Urinary bladder (tissue), 4 donors: ENCODE measurements around the gene OLIG2. TPM values are rescaled to one million over a fixed set of nuclear protein-coding genes. Genes with fewer than 3 reads are reported as not detected.

Experiments used
- DNase-seq: peaks from one replicate; pipeline ENCODE4 v3.0.0-alpha.2; 2015; ENCODE audit errors: extremely low spot score
- H3K27ac ChIP-seq: one replicate; pipeline ENCODE4 v1.5.1; 2013; ENCODE audit warnings: low read depth, mild to moderate bottlenecking, moderate library complexity
- H3K36me3 ChIP-seq: one replicate; pipeline ENCODE4 v1.6.1; 2013; ENCODE audit warnings: mild to moderate bottlenecking, moderate library complexity; ENCODE audit not compliant: insufficient read depth
- H3K4me1 ChIP-seq: one replicate; pipeline ENCODE4 v1.6.1; 2013; ENCODE audit warnings: mild to moderate bottlenecking, moderate library complexity; ENCODE audit not compliant: insufficient read depth
- H3K4me3 ChIP-seq: one replicate; pipeline ENCODE4 v1.5.1; 2013; ENCODE audit warnings: low read depth, low read length
- WGBS: extraction: QIAGEN DNeasy Blood & Tissue Kit; methylation state at CpG from one replicate; pipeline ENCODE4 v1.1.7; 2013; 5-methylcytosine and 5-hydroxymethylcytosine counted together
- polyA plus RNA-seq: library from polyadenylated mRNA; stranded (reverse); fragments of 200-250 nt; gene quantifications from one replicate; pipeline ENCODE4 v1.2.3, GENCODE V29; 2013
- total RNA-seq: library from RNA; depleted of rRNA; stranded (reverse); fragments of >200 nt; gene quantifications from one replicate; pipeline ENCODE4 v1.2.3, GENCODE V29; 2014
- donor health status: healthy with polysubstance abuse.
- donor health status: healthy.

The OLIG2 gene
- total and polyA plus RNA-seq, 2 donors: not detected

- Histone ChIP-seq H3K36me3 (no peaks in the 10 kb centered on the region), H3K27ac (no peak overlapping the region), H3K4me1 (peaks cover 2% of the 10 kb centered on the region), H3K4me3 (no peak overlapping the region)
- WGBS: 20% methylated on average over 10 of the region's 10 CpGs
- no peak for DNase-seq
These were observed 6.8 kb downstream of the OLIG2 start for GRCh38 chr21:33032434-33033047.

GRCh38 chr21:33033094-33033951 lies 7.6 kb downstream of the OLIG2 start:
- peaks cover 2% of the 10 kb centered on the region for H3K4me1 ChIP-seq
- H3K4me3 ChIP-seq: no peak overlapping the region
- H3K36me3 ChIP-seq: no peaks in the 10 kb centered on the region
- H3K27ac ChIP-seq: no peak overlapping the region
- 6% methylated on average over 76 of the region's 76 CpGs for WGBS
- no peak for DNase-seq

- Histone ChIP-seq H3K27ac (no peak overlapping the region), H3K4me1 (peaks cover 2% of the 10 kb centered on the region), H3K36me3 (no peaks in the 10 kb centered on the region), H3K4me3 (no peak overlapping the region)
- 29% methylated on average over 20 of the region's 20 CpGs for WGBS
- no peak for DNase-seq
These were observed 8.3 kb downstream of the OLIG2 start for GRCh38 chr21:33033961-33034413.

DNA sequence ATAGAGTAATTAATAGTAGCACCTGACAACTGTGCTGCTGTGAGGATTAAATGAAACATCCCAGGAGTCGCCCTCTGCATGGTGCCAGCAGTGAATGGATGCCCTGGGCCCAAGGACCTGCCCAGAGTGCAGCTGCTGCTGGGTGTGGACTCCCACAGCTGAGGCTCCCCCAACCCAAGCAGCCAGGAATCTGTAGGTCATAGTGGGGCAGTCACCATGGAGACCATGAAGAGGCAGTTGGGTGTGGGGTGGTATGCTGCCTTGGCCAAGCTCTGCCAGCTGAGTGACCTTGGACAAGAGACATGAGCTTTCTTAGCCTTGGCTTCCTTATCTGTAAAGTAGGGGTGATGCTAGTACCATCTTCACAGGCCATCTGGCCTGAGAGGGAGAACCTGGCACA lies 9.4 kb downstream of the OLIG2 start:
- Histone ChIP-seq H3K27ac (no peak overlapping the region), H3K4me3 (no peak overlapping the region), H3K4me1 (no peaks in the 10 kb centered on the region), H3K36me3 (no peaks in the 10 kb centered on the region)
- DNase-seq: no peak
- WGBS: 69% methylated on average over 1 of the region's 1 CpG

DNA sequence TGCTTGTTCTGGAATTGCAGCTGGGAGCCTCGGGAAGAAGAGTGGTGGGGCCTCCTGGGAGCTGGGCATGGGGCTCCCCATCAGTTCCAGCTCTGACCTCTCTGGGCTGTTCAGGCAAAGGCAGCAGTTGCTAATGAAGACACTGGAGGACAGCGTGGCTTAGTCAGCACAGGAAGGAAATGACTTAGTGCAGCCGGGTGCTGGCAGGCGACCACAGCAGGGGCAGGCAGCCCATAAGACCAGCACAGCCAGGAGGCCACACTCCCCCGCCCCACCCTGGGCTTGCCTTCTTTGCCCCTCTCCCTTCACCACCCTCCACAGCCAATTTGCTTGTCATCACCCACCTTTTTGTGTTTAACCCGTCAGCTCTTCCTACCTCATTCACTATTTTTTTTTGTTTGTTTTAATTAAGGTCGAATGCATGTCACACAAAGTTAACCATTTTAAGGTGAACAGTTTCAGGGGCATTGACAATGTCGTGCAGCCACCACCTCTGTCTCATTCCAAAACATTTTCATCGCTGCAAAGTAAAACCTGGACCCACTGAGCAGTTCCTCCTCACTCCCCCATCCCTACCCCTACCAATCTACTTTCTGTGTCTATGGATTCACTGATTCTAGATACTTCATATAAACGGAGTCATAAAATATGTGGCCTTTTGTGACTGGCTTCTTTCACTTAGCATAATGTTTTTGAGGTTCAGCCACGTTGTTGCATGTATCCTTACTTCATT lies 10.9 kb downstream of the OLIG2 start:
- no peaks in the 10 kb centered on the region for H3K36me3 ChIP-seq
- DNase-seq: no peak
- 30% methylated on average over 11 of the region's 11 CpGs for WGBS
- H3K4me3 ChIP-seq: no peak overlapping the region
- no peak overlapping the region for H3K27ac ChIP-seq
- no peaks in the 10 kb centered on the region for H3K4me1 ChIP-seq

GRCh38 chr21:33037501-33037900 lies 11.8 kb downstream of the OLIG2 start:
- H3K36me3 ChIP-seq: no peaks in the 10 kb centered on the region
- no peaks in the 10 kb centered on the region for H3K4me1 ChIP-seq
- WGBS: 76% methylated on average over 3 of the region's 3 CpGs
- no peak overlapping the region for H3K27ac ChIP-seq
- no peak overlapping the region for H3K4me3 ChIP-seq
- DNase-seq: no peak

DNA sequence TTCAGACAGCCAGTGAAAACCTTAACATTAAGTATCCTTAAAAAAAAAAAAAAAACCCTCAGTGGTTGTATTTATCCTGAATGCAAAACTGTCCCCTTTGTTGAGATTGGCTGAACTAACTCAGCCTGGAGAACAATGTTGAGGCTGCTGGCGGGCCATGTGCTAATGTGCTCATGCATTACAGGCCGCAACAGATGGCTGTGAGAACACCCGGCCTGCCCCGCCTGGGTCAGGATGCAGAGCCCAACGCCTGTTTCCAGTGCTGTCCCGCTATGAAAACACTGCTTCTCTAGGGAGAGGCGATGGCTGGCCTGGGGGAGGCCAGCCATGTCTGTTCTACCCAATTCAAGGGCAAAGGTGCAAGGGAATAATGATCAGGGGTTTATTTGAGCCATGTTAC lies 13.8 kb downstream of the OLIG2 start:
- no peak overlapping the region for H3K27ac ChIP-seq
- H3K4me1 ChIP-seq: no peaks in the 10 kb centered on the region
- H3K36me3 ChIP-seq: no peaks in the 10 kb centered on the region
- no peak for DNase-seq
- no peak overlapping the region for H3K4me3 ChIP-seq
- WGBS: 67% methylated on average over 7 of the region's 7 CpGs

- Histone ChIP-seq H3K4me1 (no peaks in the 10 kb centered on the region), H3K36me3 (no peaks in the 10 kb centered on the region), H3K27ac (no peak overlapping the region), H3K4me3 (no peak overlapping the region)
- DNase-seq: no peak
- 91% methylated on average over 3 of the region's 3 CpGs for WGBS
These were observed 14.5 kb downstream of the OLIG2 start for GRCh38 chr21:33040215-33040614.

- WGBS: 55% methylated on average over 2 of the region's 2 CpGs
These were observed 16.2 kb downstream of the OLIG2 start for GRCh38 chr21:33041981-33042380.

GRCh38 chr21:33042812-33043211 lies 17.1 kb downstream of the OLIG2 start:
- no peak overlapping the region for H3K27ac ChIP-seq
- no peaks in the 10 kb centered on the region for H3K36me3 ChIP-seq
- WGBS: 18% methylated on average over 4 of the region's 4 CpGs
- no peak for DNase-seq
- H3K4me1 ChIP-seq: no peaks in the 10 kb centered on the region
- H3K4me3 ChIP-seq: no peak overlapping the region

More at GRCh38 chr21:33041981-33042380, 16.2 kb downstream of the OLIG2 start:
- DNase-seq: no peak
- Histone ChIP-seq H3K4me1 (no peaks in the 10 kb centered on the region), H3K27ac (no peak overlapping the region), H3K36me3 (no peaks in the 10 kb centered on the region), H3K4me3 (no peak overlapping the region)

DNA sequence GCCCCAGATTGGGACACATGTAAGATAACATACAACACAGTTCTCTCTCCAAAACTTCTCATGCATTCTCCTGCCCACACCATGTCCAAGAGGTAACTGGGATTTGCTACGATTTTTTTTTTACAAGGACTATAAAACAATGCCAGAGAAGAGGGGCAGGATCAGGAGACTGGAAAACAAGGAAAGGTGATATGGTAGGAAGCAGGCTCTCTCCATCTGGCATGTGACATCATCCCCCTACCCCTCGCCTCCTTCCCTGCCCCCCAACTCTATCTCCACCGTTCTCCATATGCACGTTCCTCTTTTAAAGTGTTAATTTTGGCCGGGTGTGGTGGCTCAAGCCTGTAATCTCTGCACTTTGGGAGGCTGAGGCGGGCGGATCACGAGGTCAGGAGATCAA lies 20.7 kb downstream of the OLIG2 start:
- H3K36me3 ChIP-seq: no peaks in the 10 kb centered on the region
- 68% methylated on average over 8 of the region's 8 CpGs for WGBS
- DNase-seq: no peak
- H3K27ac ChIP-seq: no peak overlapping the region
- no peak overlapping the region for H3K4me3 ChIP-seq
- no peaks in the 10 kb centered on the region for H3K4me1 ChIP-seq

DNA sequence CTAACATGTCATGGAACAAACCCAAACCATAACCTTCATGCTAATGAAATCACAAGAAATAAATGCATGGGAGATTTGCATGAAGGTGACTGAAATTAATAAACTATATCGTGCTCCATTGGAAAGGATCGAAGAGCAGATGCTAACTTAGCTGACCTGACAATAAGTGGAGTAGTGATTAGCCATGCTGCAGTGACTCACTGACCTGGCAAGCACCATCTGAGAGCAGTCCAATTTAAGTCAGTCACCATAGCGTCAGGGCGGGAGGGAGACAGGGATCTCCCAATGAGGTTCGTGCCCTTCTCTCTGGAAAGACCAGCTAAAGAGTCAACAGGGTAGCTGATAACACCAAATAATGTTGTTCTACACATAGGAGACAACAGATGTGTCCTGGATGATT lies 21.5 kb downstream of the OLIG2 start:
- no peaks in the 10 kb centered on the region for H3K4me1 ChIP-seq
- no peaks in the 10 kb centered on the region for H3K36me3 ChIP-seq
- no peak for DNase-seq
- H3K27ac ChIP-seq: no peak overlapping the region
- H3K4me3 ChIP-seq: no peak overlapping the region
- 73% methylated on average over 5 of the region's 5 CpGs for WGBS

- H3K27ac ChIP-seq: no peak overlapping the region
- no peak overlapping the region for H3K4me3 ChIP-seq
- 85% methylated on average over 16 of the region's 16 CpGs for WGBS
- H3K36me3 ChIP-seq: no peaks in the 10 kb centered on the region
- no peak for DNase-seq
- no peaks in the 10 kb centered on the region for H3K4me1 ChIP-seq
These were observed 26.2 kb downstream of the OLIG2 start for GRCh38 chr21:33051925-33052324.

DNA sequence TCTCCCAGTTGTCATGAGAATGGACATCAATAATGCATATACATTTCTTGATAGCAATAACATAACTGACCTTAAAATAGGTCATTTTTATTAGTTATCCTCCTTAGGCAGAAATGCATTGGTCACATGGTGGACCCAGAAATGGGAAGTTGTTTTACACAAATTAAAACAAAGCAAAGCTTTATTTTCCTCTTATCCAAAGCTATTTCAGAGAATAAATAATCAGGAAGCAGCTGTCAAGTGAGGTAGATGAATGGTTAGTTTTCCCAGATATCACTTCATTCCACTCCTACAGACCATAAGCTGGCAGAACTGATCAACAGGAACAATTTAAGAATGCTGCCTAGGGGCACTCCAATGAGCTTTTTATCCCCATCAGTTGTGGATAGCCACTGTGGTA lies 28.2 kb downstream of the OLIG2 start:
- H3K36me3 ChIP-seq: no peaks in the 10 kb centered on the region
- no peak overlapping the region for H3K4me3 ChIP-seq
- no peaks in the 10 kb centered on the region for H3K4me1 ChIP-seq
- no peak for DNase-seq
- H3K27ac ChIP-seq: no peak overlapping the region
